Testis (tissue), 2 donors: ENCODE results near the gene TEAD2.

Experiments used
- CTCF ChIP-seq, 3 experiments: fragments of 450-650 bp in 2 of 3; fragments of 200-600 bp in 1 of 3; sonication (generic) in 1 of 3; IDR thresholded peaks; one replicate each; pipeline ENCODE4 v1.5.1; 2016 to 2019; ENCODE audit warnings: antibody characterized with exemption in 3 of 3, mild to moderate bottlenecking in 2 of 3, moderate library complexity in 1 of 3
- POLR2A ChIP-seq: fragments of 450-650 bp; IDR thresholded peaks from one replicate; pipeline ENCODE4 v1.6.1; 2017; ENCODE audit warnings: antibody characterized with exemption, mild to moderate bottlenecking, moderate library complexity

DNA sequence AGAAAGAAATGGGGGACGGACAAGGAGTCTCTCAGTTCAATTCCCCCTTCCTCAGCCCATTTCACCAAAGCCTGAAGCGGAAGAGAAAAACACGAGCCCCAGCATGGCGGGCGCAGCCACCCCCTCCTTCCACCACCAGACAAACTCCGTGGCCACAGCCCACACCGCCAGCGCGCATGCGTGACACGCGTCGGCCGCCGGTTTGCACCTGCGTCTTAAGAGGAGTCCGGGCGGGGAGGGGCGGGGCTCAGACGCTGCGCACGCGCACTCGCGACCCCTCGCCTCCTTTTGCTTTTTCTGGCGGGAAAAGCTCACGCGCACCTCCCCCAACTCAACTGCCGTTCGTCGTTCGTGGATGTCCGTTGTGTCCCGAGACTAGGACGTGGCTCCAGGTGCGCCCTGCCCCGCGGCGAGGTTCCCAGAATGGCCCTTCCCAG lies 25.7 kb upstream of the TEAD2 start, which contains the start of gene KASH5:
- TF ChIP-seq POLR2A (no peak), CTCF (IDR thresholded peaks at IDR 0.05) (no peak)
